Measurements from ENCODE around the gene GORASP2. TPM values are rescaled to one million over a fixed set of nuclear protein-coding genes. Genes with fewer than 3 reads are reported as not detected.
"Not testable (repeated sequence)": the region's sequence is repeated elsewhere in the genome, so short reads cannot be mapped to it uniquely, and the experiment has no call there.

GORASP2 gene
- total RNA-seq, 4 donors from 2014 or later = 53.9 to 67.0 (median 56.3) TPM

GRCh38 chr2:170897108-170897507 is 31.9 kb upstream of the GORASP2 start:
- no peak overlapping the region for H3K4me3 ChIP-seq
- in situ Hi-C loops (cut with MboI; ENCODE audit: low sequenced_read_pairs in 4 of 4) (no loop called here), intact Hi-C loops (cut with DNase I; ENCODE audit: low total_unique reads) (no loop called here)
- no peaks in the 10 kb centered on the region for H3K27me3 ChIP-seq
- ATAC-seq = no peak
- no peak overlapping the region for H3K27ac ChIP-seq
- DNase-seq = no peak
- H3K4me1 ChIP-seq = peaks cover 0 to 4% of the 10 kb centered on the region in 2 donors
- TF ChIP-seq, protein P1, sequence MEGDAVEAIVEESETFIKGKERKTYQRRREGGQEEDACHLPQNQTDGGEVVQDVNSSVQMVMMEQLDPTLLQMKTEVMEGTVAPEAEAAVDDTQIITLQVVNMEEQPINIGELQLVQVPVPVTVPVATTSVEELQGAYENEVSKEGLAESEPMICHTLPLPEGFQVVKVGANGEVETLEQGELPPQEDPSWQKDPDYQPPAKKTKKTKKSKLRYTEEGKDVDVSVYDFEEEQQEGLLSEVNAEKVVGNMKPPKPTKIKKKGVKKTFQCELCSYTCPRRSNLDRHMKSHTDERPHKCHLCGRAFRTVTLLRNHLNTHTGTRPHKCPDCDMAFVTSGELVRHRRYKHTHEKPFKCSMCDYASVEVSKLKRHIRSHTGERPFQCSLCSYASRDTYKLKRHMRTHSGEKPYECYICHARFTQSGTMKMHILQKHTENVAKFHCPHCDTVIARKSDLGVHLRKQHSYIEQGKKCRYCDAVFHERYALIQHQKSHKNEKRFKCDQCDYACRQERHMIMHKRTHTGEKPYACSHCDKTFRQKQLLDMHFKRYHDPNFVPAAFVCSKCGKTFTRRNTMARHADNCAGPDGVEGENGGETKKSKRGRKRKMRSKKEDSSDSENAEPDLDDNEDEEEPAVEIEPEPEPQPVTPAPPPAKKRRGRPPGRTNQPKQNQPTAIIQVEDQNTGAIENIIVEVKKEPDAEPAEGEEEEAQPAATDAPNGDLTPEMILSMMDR (IDR thresholded peaks at IDR 0.05 in 4 of 5, conservative IDR thresholded peaks at IDR 0.05 in 1 of 5) = no peak
- TF ChIP-seq POLR2A (IDR thresholded peaks at IDR 0.05) = no peak
- no peaks in the 10 kb centered on the region for H3K9me3 ChIP-seq
- no peaks in the 10 kb centered on the region for H3K36me3 ChIP-seq

- ATAC-seq (no peak), DNase-seq (no peak)
- in situ Hi-C loops (cut with MboI; ENCODE audit: low sequenced_read_pairs in 4 of 4) = no loop called here
- TF ChIP-seq, protein P1 (IDR thresholded peaks at IDR 0.05 in 4 of 5, conservative IDR thresholded peaks at IDR 0.05 in 1 of 5) = no peak
- no peak for TF ChIP-seq POLR2A (IDR thresholded peaks at IDR 0.05)
- no peaks in the 10 kb centered on the region for H3K4me1 ChIP-seq
- no peak overlapping the region for H3K4me3 ChIP-seq
- intact Hi-C loops (cut with DNase I; ENCODE audit: low total_unique reads) = no loop called here
- no peaks in the 10 kb centered on the region for H3K9me3 ChIP-seq
- H3K27ac ChIP-seq = no peak overlapping the region
- no peaks in the 10 kb centered on the region for H3K36me3 ChIP-seq
- H3K27me3 ChIP-seq = no peaks in the 10 kb centered on the region
Observed at GRCh38 chr2:170905864-170906263, 23.2 kb upstream of the GORASP2 start.

DNA sequence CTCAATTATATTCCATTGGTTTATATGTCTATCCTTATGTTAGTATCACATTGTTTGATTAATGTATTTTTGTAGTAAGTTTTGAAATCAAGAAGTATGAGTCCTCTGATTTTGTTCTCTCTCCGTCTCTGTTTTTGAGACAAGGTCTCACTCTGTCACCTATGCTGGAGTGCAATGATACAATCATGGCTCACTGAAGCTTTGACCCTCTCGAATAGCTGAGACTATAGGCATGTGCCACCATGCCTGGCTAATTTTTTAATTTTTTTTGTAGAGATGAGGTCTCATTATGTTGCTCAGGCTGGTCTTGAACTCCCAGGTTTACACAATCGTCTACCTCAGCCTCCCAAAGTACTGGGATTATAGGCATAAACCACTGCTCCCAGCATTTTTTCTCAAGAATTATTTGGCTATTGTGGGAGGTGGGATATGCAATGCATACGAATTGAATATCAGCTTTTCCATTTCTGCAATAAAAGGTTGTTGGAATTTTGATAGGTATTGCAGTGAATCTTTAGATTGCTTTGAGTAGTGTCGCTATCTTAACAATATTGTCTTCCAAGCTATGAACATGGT is 17.7 kb upstream of the GORASP2 start:
- Histone ChIP-seq H3K36me3 (no peaks in the 10 kb centered on the region), H3K27me3 (no peaks in the 10 kb centered on the region), H3K27ac (no peak overlapping the region), H3K9me3 (peaks cover 0 to 5% (median 0%) of the 10 kb centered on the region in 3 donors), H3K4me1 (no peaks in the 10 kb centered on the region), H3K4me3 (no peak overlapping the region)
- in situ Hi-C loops (cut with MboI; ENCODE audit: low sequenced_read_pairs in 4 of 4) = no loop called here
- intact Hi-C loops (cut with DNase I; ENCODE audit: low total_unique reads) = no loop called here
- ATAC-seq (no peak), DNase-seq (no peak)
- no peak for TF ChIP-seq POLR2A (IDR thresholded peaks at IDR 0.05)
- TF ChIP-seq, protein P1 (IDR thresholded peaks at IDR 0.05 in 4 of 5, conservative IDR thresholded peaks at IDR 0.05 in 1 of 5) = no peak

DNA sequence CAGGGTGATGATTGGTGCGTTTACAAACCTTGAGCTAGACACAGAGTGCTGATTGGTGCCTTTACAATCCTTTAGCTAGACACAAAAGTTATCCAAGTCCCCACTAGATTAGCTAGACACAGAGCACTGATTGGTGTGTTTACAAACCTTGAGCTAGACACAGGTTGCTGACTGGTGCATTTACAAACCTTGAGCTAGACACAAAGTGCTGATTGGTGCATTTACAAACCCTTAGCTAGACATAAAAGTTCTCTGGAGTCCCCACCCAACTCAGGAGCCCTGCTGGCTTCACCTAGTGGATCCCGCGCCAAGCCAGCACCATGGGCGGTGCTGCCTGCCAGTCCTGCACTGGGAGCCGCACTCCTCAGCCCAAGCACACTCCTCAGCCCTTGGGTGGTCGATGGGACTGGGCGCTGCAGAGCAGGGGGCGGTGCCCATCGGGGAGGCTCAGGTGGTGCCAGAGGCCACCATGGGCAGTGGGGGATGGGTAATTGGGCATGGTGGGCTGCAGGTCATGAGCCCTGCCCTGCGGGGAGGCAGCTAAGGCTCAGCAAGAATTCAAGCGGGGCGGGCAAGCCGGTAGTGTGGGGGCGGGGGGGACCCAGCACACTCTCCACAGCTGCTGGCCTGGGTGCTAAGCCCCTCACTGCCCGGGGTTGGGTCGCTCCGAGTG is 13.9 kb upstream of the GORASP2 start:
- in situ Hi-C loops (cut with MboI; ENCODE audit: low sequenced_read_pairs in 4 of 4); intact Hi-C loops (cut with DNase I; ENCODE audit: low total_unique reads): not testable (repeated sequence)

DNA sequence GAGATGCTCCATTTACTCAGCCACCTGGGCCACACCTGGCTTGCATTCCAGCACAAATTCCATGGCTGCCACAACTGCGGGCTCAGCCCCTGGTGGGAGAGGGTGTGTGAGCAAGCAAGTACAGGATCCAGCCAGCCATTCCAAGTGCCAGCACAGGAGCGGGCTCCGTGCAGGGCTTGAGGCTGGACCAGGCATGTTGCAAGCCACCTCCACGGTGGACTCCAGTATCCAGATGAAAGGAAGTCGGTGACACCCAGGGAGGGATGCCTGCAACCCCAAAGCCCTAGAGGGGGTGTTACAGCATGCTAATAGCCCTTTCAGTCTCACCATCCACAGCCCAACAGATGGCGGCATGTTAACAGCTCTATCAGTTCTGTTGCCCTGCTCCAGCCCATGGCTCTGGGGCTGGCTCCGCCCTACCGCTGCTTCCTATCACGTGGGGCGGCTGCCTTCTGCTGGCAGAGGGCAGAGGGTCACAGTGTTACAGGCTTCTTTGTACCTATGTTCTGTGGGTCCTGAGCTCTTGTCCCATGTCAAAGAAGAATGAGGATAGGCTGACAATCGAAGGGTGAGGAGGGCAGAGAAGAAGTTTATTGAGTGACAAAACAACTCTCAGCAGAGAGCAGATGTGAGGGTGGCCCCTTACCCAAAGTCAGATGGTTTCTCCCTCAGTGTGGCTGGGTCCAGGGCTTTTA is 11.7 kb upstream of the GORASP2 start:
- Histone ChIP-seq H3K27ac (no peak overlapping the region), H3K27me3 (no peaks in the 10 kb centered on the region), H3K4me1 (no peaks in the 10 kb centered on the region), H3K36me3 (no peaks in the 10 kb centered on the region), H3K4me3 (no peak overlapping the region), H3K9me3 (no peaks in the 10 kb centered on the region)
- no peak for DNase-seq
- TF ChIP-seq, protein P1 (IDR thresholded peaks at IDR 0.05 in 4 of 5, conservative IDR thresholded peaks at IDR 0.05 in 1 of 5) = no peak
- no peak for TF ChIP-seq POLR2A (IDR thresholded peaks at IDR 0.05)
- in situ Hi-C loops (cut with MboI; ENCODE audit: low sequenced_read_pairs in 4 of 4) (no loop called here), intact Hi-C loops (cut with DNase I; ENCODE audit: low total_unique reads) (no loop called here)
- no peak for ATAC-seq

More for the DNA sequence above, 13.9 kb upstream of the GORASP2 start:
- not testable (repeated sequence) for H3K4me1 ChIP-seq, ATAC-seq, H3K36me3 ChIP-seq, H3K27ac ChIP-seq, H3K27me3 ChIP-seq, DNase-seq, H3K9me3 ChIP-seq, H3K4me3 ChIP-seq

Data from gastrocnemius medialis (tissue), 4 donors.